HG02678 (cell line): ENCODE results near the gene SPCS1.

ENCODE experiments used
- ATAC-seq: cut with Tn5 transposase; IDR thresholded peaks from one replicate; pipeline ENCODE4 v1.9.1; 2021; ENCODE audit warnings: mild to moderate bottlenecking, moderate library complexity; ENCODE audit not compliant: unreplicated experiment

Gene SPCS1

DNA sequence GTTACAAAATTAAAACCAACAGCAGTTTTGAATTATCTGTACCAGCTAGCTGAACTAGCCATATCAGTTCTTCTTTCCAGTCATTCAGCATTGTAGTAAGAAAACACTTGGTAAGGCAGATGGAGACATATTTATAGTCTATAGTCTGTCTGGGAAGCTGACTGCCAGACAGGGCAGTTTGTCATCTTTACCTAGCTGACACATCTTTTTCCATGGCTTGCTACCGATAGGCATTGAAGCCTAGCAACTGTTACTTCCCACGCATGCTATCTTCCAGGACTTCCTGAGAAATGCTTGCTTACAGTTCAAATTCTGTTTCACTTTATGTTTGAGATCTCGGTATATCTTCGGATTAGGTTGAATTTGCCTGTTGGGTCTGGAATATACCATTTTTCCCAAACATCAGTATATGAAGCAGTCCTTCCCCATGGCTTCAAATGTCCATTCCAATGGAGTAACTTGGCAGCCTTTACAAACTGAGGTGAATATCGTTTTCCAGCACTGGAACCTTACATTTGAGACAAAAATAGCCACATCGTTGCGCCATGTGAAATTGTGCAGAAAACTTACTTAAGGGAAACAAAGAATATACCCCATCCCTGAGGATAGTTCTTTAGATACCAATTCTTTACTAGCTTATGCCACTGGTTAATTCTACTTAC, 11.2 kb upstream of the SPCS1 start:
- no peak for ATAC-seq

DNA sequence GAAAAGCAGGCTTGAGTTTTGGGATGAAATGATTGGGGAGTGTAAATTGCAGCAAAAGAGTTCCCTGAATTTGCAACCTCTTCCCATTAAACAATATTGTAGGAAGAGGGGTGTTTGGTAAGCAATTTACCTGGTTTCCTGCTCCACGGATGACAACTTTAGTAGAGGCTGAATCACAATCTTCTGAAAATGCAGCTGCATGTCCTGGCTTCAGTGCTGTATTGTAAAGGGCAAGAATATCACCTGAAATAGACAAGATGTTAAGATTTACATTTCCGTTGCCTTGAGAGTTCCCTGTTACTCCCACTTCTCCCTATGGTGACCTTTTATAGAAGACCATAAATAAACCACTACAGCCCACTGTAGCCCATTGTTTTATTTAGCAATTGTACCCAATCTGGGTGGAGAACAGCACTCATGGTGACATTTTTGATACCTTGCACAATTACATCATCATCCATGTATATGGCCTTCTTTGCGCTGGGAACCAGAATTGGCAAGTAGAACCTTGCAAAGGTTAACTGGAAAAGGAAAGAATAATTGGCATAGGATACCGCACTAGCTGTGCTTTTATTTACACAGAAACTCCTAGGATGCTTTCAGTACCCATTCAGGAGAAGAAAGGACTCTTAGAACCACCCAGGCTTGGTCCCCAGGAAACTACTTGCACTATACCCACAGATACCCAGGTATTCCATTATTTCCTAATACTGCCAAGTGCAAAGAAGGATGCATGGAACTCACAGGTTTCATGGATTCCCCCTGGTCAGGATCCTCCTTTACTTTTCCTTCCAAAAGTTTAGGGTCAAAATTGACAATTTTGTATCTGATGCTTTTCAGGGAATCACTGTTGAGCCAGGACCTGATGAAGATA, 9.9 kb upstream of the SPCS1 start:
- no peak for ATAC-seq

DNA sequence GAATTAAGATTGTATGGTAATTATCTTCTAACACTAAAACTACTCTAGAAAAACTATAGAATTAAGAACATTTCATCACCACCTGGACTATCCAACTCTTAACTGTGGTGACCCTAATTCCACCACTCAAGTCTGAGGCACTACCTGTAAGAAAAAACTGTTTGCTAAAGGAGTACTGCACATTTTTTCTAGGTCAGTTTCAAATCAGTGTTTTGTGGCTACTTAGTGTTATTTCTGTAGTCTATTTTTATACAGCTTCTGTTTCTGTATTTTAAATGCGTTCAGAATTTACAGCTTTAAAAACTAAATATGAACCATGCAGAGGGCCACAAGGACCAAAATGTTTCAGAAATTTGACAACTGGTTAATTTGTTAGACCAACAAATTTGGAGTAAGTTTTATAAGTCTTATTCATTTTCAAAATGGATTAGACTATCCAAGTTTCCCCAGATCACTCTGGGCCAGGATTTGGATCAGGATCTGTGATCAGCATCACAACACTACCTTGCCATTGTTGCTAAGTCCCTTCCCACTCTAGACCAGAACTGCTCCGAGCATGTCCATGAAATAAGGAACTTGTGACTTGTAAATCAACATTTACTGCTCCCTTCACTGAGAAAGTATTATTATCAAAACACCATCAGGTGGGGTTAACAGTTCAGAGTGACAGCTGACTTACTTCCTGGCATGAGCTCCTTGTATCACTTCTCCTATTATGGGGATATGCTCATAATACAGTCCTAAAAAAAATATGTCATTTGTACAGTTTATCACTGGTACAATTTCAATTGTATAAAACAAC, 8.9 kb upstream of the SPCS1 start:
- ATAC-seq: no peak

- ATAC-seq: no peak
These were observed 8.3 kb upstream of the SPCS1 start for GRCh38 chr3:52697632-52697965.

- no peak for ATAC-seq
These were observed 2.6 kb upstream of the SPCS1 start for GRCh38 chr3:52703341-52703740.

GRCh38 chr3:52704611-52705437, 1.1 kb upstream of the SPCS1 start:
- peak; percentile 2 for ATAC-seq

- ATAC-seq: no peak
These were observed 543 bp upstream of the SPCS1 start for GRCh38 chr3:52705438-52705687.

- no peak for ATAC-seq
These were observed 1.7 kb downstream of the SPCS1 start for GRCh38 chr3:52707585-52707984.

DNA sequence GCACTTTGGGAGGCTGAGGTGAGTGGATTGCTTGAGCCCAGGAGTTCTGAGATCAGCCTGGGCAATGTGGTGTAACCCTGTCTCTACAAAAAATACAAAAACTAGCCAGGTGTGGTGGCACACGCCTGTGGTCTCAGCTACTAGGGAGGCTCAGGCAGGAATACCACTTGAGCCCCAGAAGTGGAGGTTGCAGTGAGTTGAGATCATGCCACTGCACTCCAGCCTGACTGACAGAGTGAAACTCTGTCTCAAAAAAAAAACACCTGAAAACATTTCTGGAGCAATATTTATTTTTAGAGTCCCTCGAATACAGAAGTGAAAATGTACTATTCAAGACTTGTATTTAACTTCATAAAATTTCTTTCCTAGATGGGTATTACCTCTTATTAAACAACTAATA, 4.6 kb downstream of the SPCS1 start:
- no peak for ATAC-seq

DNA sequence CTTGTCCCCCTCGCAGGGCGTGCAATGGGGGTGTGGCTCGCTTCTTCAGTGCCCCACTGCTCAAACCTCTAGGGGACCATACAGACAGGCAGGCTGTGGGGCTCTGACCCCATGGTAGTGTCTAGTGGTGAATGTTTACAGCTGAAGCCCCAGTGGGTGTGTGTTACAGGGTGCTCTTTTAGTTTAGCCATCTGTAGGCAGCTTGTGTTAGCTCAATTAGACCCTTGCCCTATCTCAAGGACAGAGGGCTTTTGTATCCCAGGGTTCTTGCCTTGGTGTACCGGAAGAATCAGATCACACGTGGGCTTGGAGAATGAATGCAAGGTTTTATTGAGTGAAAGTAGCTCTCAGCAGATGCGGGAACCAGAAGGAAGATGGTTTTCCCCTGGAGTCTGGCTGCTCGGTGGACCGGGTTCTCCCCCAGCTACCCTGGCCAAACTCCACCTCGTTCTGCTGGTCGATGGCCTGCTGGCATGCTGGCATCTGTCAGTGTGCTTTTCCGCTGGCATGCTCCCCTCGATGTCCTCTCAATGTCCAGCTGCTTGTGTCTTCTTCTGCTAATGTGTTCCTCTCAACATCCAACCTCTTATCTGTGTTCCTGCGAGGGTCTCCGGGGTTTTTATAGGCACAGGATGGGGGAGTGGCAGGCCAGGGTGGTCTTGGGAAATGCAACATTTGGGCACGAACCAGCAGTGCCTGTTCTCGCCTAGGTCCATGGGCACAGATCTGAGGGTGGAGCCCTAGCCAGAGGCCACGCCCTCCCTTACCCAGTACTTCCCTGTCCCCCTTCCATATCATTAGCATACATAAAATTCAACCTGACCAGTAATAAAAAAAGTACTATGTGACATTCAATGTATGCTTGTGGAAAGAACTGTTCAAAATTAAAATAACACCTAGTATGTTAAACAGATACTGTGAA, 6.6 kb downstream of the SPCS1 start:
- no peak for ATAC-seq

- ATAC-seq: no peak
These were observed 8.7 kb downstream of the SPCS1 start for GRCh38 chr3:52714335-52715302.

- ATAC-seq: no peak
These were observed 9.9 kb downstream of the SPCS1 start for GRCh38 chr3:52715714-52716305.

DNA sequence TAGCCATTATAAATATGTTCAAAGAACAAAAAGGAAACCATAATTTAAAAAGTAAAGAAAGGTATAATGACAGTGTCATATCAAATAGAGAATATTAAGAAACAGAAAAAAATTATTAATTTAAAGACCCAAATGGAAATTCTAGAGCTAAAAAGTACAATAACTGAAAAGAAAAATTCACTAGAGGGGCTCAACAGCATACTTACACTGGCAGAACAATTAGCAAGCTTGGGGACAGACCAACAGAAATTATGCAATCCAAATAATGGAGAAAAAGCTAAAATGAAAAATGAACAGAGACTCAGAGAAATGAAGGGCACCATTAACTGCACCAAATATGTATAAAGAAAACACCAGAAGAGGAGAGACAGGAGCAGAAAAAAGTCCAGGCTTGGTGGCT, 13.7 kb downstream of the SPCS1 start:
- no peak for ATAC-seq

DNA sequence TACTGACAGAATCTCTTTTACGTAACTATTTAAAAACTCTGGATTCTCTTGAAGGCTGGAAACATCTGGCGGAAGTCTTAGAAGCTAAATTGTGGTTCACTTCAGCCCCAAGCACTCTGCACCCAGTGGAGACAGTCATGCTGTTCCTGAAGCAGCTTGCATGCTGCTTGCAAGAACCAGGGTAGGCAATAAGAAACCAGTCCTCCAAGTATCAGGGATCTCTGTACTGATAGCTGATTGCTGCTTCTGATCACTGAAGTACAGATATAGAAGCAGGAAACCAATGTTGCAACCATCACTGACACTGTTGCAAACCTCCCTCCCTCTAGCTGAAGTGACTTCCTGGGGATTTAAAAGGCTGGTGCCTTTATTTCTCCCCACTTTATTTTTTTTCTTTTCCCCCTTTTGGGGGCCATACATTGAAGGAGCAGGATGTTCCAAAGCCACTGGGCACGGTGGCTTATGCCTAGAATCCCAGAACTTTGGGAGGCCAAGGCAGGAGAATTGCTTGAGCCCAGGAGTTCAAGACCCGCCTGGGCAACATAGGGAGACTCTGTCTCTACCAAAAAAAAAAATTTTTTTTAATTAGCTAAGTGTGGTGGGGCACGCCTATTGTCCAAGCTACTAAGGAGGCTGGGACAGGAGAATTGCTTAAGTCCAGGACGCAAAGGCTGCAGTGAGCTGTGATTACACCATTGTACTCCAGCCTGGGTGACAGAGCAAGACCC, 15.3 kb downstream of the SPCS1 start:
- peak; percentile 64 for ATAC-seq

DNA sequence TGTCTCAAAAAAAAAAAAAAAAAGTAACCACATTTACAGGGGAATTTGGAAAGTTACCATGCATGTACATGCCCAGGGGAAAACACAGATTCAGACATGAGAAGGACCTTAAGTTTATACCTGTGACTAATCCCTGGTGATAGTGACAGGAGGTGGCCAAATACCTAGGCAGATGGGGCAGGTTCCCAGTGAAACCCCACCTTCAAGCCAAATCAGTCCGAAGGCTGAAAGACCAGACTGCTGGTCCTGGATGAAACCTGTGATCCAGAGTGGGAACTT, 15.8 kb downstream of the SPCS1 start:
- ATAC-seq: no peak

DNA sequence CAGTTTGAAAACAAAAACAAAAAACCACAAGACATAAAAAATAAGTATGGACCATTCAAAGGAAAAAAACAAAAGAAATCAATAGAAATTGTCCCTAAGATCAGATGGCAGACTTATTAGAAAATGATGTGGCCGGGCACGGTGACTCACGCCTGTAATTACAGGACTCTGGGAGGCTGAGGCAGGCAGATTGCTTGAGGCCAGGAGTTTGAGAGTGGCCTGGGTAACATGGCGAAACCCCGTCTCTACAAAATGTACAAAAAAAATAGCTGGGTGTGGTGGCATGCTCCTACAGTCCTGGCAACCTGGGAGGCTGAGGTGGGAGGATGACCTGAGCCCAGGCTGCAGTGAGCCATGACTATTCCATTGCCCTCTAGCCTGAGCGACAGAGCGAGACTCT, 16.6 kb downstream of the SPCS1 start:
- no peak for ATAC-seq

GRCh38 chr3:52723935-52724334, 18.0 kb downstream of the SPCS1 start:
- ATAC-seq: no peak

DNA sequence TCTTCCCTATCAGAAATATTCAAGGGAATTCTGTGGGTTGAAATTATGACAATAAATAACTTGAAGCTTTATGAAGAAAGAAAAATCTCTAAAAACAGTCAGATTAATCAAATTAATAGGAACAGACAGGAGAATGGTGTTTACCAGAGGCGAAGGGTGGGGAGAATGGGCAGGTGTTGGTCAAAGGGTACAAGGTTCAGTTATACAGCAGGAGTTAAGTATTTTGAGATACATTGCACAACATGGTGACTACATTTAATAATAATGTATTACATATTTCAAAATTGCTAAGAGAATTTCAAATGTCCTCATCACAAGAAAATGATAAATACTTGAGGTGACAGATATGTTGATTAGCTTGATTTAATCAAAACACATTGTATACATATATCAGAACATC, 18.6 kb downstream of the SPCS1 start:
- no peak for ATAC-seq
